H1 (cell line): ENCODE data around the gene PHLDA1.

Experiments
- ATF3 ChIP-seq: IDR thresholded peaks from 2 replicates; pipeline ENCODE4 v1.6.1; 2011; ENCODE audit warnings: low read depth, mild to moderate bottlenecking, low read length; ENCODE audit not compliant: insufficient read depth
- USF2 ChIP-seq: IDR thresholded peaks from 2 replicates; pipeline ENCODE4 v1.6.1; 2011; ENCODE audit warnings: low read length, improper control_type of control experiment

GRCh38 chr12:76064904-76065303 is 33.3 kb upstream of the PHLDA1 start:
- TF ChIP-seq USF2: no peak
- TF ChIP-seq ATF3: no peak
